Frontal cortex (tissue), 4 donors: Measurements from ENCODE around the gene RNASEH2B. TPM values are rescaled to one million over a fixed set of nuclear protein-coding genes. Genes with fewer than 3 reads are reported as not detected.

Experiments
- DNase-seq, 2 donors: peaks; one replicate each; pipeline ENCODE4 v3.0.0; 2012; ENCODE audit warnings: low spot score in 2 of 2
- FAIRE-seq: peaks from 2 replicates; lab custom pipeline; 2012; peaks lifted over from hg19 to GRCh38; lab: Jason Lieb, UNC
- total RNA-seq: library from RNA; depleted of rRNA; stranded (reverse); fragments of >200 nt; gene quantifications from one replicate; pipeline ENCODE4 v1.2.3, GENCODE V29; 2014
- donor health status: control.
- donor health status: control.
- donor health status: control.

Gene RNASEH2B
- total RNA-seq, 1 donor from 2014 or later, result 424 TPM

DNA sequence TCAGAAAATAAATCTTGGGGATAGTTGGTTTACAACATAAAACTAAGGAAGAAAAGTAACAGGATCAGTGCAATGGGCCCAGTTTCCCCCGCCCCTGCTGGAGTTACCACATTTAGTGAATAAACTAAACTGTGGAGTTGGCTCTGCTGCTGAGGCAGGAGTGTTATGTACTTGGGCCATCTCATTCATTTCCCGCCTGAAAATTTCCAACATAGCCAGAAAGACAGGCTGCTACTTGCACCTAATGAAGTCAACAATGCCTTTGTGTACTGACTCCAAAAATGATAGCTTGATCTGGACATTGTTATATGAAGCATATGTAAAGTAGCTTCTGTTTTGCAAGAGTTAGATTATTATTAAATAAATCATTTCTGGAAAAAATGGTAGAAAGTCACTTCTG is 7.9 kb upstream of the RNASEH2B start:
- DNase-seq (no peak), FAIRE-seq (no peak)

- FAIRE-seq, result no peak
Measured at GRCh38 chr13:50905256-50905655, 4.3 kb upstream of the RNASEH2B start.

DNA sequence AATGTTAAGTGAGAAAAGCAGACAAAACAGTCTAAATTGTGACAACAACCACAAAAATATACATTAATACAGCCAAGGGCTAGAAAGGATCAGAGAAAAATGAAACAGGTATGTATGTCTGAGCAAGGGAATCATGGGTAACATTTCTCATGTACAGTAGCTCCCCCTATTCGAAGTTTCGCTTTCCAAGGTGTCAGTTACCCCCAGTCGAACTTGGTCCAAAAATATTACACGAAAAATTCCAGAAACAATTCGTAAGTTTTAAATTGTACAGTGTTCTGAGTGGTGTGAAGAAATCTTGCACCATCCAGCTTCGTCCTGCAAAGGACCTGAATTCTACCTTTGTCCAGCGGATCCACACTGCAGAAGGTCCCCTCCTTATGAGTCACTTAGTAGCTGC is 1.8 kb upstream of the RNASEH2B start:
- FAIRE-seq (no peak), DNase-seq (no peak)

More at GRCh38 chr13:50905256-50905655, 4.3 kb upstream of the RNASEH2B start:
- no peak for DNase-seq

DNA sequence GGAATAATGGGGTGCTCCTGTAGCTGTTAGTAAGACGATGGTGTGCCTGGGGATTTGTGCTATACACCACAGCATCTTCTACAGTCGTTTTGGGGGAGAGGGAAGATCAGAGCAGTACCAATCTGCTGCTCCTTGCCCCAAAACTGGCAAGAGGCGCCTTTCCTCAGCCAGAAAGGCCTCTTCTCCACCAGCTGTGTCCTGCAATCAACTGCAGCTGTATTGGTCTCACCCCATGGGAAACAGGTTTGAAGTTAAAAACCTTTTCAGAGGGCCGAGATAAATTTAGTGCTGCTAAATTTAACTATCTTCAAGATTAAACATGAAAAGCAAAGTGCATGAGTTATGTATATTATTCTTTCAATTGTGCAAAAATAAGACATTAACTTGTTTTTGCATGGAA is 1.2 kb upstream of the RNASEH2B start:
- no peak for FAIRE-seq
- DNase-seq, result no peak

- peak in 1 of 2 donors; percentile 28 for DNase-seq
- no peak for FAIRE-seq
Measured at GRCh38 chr13:50910485-50910805, 854 bp downstream of the RNASEH2B start.

- peak in 1 of 2 donors; percentile 33 for DNase-seq
- FAIRE-seq, result no peak
Measured at GRCh38 chr13:50911081-50911631, 1.6 kb downstream of the RNASEH2B start.

- FAIRE-seq, result no peak
- DNase-seq, result peak; percentile 46 to 54
Measured at GRCh38 chr13:50911937-50912795, 2.6 kb downstream of the RNASEH2B start.

DNA sequence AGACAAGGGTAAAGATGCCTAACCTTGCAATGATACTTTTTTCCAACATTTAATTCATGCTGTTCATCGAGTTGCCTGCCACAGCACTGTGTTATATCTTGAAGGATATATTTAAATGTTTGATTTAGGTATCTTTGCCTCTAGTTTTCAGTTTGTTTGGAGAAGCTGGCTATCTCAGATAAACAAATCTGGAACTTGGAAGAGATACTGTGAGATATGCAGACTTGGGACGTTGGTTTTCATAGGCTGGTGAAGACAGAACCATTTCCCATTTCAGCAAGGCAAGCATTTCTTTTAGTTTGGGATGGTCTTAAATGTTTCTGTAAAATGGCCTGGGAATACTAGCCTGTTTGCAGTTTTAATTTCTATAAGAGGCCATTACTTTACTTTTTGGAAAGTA is 3.3 kb downstream of the RNASEH2B start:
- DNase-seq (no peak), FAIRE-seq (no peak)

GRCh38 chr13:50914176-50914700 is 4.6 kb downstream of the RNASEH2B start:
- FAIRE-seq (no peak), DNase-seq (no peak)

DNA sequence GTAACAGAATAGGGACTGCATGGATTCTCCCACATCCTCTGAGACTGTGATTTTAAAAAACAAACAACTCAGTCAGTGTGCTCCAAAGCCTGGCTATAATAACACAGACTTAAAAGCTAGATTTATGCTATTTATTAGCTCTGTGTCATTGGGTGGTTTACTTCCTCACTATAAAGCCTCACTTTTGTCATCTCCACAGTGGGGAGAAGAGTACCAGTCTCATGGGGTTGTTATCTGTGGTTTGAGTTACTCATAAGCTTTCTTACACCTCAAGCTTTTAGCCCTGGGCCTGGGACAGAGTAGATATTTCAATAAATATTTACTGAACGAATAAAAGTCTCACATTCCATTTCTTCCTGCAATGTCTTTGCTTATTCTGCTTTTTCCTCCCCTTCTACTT is 5.3 kb downstream of the RNASEH2B start:
- DNase-seq, result no peak
- FAIRE-seq, result no peak

- FAIRE-seq, result no peak
- no peak for DNase-seq
Measured at GRCh38 chr13:50915565-50915964, 6.0 kb downstream of the RNASEH2B start.

DNA sequence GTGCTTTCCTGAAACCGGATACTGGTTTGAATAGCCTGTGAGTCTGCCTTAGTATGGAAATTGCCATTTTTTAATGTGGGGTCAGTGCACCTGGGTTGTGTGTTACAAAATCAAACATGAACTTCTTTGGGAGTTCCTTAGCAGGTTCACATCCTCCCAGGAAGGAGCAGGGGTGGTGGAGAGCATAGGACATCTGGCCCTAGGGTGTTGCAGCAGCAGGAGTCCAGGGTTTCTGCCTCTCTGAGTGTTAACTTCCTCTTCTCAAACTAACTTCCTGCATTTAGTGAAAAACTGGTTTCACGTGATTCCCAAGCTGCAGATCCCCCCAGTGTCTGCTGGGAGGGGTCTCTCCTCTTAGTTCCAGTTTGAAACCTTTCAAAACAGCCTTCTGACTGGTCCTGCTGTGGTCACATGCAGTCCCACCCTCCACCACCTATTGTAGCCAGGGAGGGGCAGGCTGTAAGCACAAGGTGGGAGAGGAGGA is 7.2 kb downstream of the RNASEH2B start:
- DNase-seq (no peak), FAIRE-seq (no peak)

GRCh38 chr13:50917572-50917971 is 8.0 kb downstream of the RNASEH2B start:
- DNase-seq (no peak), FAIRE-seq (no peak)

DNA sequence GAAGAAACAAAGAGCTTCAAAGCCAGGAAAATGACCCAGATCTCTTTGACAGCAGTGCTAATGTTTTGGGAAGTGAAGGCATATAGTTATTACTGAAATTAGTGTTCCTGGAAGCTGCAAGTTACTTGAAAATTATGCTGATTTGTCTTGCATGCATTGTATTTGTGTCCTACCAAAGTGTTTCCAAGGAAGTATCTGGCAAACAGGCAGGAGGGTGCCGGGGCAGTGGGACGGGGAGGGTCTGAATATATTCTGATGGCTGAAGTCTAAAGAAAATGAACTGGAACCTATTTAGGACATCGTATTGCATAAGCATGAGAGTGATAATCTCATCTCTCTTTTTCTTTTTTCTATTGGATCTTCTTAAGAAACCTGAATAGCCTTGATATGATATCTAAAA is 9.0 kb downstream of the RNASEH2B start:
- FAIRE-seq (no peak), DNase-seq (no peak)

GRCh38 chr13:50919277-50919676 is 9.7 kb downstream of the RNASEH2B start:
- DNase-seq, result no peak
- FAIRE-seq, result no peak

DNA sequence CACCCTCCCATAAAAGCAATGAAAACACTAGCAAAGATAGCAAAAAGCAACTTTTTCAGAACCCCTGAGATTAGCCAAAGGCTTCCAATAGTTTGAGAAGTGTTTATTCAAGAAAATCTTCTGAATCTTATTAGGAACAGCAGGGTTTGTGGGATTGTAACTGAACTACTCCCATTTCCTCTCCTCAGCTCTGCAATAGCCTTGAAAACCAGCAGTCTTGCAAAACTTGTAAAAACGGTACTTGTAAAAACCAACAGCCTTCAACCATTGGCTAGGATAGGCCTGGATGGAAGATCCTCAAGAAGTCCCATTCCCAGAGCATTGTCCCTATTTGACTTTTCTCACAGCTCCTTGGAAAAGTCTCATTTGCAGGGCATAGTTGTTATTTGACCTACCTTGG is 12.1 kb downstream of the RNASEH2B start:
- FAIRE-seq, result no peak
- DNase-seq, result no peak

GRCh38 chr13:50923272-50923671 is 13.7 kb downstream of the RNASEH2B start:
- DNase-seq (no peak), FAIRE-seq (no peak)

- DNase-seq (no peak), FAIRE-seq (no peak)
Measured at GRCh38 chr13:50924025-50924424, 14.4 kb downstream of the RNASEH2B start.

GRCh38 chr13:50927701-50928100 is 18.1 kb downstream of the RNASEH2B start:
- DNase-seq (no peak), FAIRE-seq (no peak)

GRCh38 chr13:50928102-50928501 is 18.5 kb downstream of the RNASEH2B start:
- no peak for DNase-seq
- FAIRE-seq, result no peak
